NCI-H524 (cell line): ENCODE results near the gene DKK3.

Source experiments
- DNase-seq, 2 experiments: peaks; one replicate each; lab custom pipeline; 2025; lab: John Stamatoyannopoulos, UW

The DKK3 gene

DNA sequence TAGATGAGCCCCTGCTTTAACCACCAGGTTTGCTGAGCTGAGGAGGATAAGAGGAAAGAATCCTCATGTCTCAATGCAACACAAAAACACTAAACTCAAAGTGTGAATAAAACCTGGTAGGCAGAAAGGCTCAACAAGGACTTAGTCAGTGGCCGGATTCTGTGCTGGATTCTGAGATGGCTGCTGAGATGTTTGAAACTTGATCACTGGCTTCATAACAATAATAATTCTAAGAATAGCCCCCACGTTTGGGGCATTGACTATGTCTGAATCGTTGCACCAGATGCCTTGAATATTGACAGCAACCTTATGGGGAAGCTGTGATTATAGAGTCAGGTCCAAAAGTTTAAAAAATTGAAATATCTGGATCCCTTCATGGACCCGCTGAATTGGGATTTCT is 4.6 kb downstream of the DKK3 start:
- no peak for DNase-seq

DNA sequence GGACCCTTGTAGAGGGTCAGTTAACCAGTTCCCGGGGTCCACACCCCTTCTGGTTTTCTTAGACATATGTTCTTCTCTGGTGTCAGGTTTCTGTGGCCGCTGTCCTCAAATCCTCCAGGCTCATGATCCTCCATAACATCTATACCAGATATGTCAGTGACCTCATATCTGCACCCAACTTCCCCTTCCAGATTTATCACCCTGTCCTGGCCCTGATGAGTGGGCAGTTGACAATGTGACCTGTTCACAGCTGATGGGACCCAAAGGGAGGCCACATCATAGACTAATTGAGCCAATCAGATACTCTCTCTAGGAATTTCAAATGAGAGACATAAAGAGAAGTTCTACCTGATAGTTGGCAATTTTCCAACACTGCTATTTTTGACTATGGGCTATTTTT is 5.1 kb downstream of the DKK3 start:
- DNase-seq = peak in 1 of 2 experiments; percentile 10

DNA sequence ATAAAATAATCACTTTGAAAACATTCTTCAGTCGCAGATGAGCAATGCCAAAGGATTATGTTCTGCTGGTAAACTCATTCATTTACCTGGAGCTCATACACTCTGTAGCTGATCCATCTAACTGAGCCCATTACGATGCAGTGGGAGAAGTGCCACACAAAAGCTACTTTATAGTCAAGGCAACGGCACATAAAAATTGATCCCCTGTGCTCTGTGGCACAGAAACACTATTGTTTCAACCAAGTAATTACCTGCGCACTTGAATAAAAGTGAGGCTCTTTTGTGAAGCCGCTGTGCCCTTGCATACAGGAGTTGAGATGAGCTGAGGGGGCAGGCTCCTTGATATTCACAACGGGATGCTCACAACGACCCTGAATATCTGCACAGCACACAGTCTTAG is 7.2 kb downstream of the DKK3 start:
- no peak for DNase-seq

DNA sequence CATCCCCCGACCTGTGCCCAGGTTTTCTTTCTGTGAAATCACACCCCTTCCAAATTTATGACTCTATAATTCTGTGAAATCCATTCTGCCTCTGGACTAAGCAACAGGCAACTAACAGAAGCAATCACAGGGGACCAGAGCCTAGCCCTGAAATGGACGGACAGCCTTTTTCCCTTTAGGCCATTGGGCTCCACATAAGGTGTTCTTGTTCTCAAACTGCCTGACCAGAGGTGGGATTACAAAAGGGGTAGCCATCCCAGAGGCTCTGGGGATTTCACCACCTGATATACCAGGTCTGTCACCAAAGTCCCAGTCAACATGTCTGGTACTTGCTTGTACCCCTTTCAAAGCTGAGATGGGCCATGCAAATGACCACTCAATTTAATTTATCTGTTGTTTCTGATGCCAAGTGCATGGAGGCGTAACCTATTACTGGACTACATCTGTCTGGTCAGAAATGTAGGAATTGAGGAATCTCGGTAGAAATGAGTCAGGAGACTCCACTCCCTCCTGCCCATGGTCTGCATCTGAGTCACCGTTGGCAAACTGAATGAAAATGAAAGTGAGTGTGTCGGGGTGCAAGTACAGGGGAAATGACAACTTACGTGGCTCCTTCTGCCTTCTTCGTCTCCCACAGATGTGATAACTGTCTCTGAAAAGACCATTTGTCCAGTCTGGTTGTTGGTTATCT is 10.2 kb downstream of the DKK3 start:
- DNase-seq = no peak

DNA sequence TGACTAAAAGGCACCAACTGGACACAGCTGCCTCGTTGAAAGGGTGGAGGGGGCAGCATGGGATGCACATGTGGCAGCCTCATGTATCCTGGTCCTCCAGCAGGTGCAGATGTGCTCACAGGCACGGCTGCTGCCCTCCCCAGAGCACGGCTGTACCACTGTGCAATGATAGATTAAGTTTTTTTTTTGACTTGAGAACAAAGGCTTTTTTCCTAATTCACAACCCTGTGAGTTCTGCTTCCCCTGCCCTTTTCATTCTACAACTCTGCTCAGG is 11.4 kb downstream of the DKK3 start:
- DNase-seq = no peak

DNA sequence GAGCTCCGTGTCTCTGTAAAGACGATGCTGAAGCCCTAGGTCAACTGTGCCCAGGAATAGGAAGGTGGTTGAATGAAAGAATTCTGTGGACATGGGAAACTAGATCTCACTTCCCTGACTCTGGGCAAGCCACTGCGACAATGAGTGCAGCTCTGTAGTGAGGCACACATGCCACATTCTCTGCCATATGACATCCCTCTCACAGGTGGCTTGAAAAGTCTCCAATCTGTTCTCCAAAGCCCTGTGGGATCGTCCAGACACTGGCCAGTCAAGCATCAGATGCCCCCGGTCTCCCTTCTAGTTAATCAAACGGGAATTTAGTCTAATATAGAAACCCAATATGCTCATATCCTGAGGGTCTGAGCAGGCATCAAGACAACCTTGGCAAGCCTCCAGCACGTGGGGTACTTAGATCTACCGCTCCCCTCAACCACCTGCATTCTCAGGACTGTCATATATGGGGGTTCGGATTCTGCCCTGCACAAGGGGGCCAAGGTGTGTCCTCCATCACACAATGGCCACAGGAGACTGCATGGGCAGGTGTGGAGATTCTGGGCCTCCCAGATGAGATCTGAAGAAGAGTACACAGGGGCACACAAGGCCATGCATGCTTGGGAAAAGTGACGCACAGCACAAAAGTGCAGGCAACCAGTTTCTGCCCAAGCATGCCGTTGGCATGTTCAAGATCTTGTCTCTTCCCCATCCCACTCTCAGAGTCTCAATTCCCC is 11.9 kb downstream of the DKK3 start:
- DNase-seq = peak; percentile 40 to 73

DNA sequence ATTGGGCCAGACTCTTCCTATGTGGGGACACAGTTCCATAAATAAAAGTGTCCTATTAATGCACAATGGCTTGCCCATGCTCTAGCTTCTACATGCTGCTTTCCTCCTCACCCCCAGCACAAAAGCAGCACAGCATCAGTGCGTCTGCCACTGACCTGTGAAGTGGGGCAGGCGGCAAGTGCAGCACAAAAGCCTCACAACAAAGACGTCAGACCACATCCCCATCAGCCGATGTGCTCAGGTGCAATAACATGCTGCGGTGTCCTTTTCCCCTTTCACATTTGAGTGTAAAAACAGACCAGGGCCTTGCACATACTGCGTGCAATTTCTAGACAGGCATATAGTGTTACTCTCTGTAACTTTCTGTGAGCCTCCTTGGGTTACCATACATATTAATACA is 12.8 kb downstream of the DKK3 start:
- DNase-seq = no peak

DNA sequence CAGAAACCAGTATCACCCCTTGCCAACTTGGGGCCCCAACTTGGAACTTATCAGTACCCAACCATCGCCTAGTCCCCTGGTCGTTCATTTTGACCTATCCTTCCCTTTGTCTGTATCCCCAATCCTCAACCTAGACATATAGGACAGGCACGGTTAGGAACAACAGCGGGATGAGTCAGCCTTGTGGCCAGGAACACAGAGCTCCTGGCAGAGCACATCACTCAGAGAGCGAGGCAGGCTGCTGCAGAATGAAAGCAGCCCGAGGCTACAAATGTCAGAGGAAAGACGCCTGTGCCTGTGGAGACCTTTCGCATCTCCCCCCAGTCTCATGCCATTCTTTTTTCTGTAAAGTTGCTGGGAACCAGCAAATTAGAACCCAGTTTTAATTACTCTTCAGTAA is 14.6 kb downstream of the DKK3 start:
- no peak for DNase-seq

DNA sequence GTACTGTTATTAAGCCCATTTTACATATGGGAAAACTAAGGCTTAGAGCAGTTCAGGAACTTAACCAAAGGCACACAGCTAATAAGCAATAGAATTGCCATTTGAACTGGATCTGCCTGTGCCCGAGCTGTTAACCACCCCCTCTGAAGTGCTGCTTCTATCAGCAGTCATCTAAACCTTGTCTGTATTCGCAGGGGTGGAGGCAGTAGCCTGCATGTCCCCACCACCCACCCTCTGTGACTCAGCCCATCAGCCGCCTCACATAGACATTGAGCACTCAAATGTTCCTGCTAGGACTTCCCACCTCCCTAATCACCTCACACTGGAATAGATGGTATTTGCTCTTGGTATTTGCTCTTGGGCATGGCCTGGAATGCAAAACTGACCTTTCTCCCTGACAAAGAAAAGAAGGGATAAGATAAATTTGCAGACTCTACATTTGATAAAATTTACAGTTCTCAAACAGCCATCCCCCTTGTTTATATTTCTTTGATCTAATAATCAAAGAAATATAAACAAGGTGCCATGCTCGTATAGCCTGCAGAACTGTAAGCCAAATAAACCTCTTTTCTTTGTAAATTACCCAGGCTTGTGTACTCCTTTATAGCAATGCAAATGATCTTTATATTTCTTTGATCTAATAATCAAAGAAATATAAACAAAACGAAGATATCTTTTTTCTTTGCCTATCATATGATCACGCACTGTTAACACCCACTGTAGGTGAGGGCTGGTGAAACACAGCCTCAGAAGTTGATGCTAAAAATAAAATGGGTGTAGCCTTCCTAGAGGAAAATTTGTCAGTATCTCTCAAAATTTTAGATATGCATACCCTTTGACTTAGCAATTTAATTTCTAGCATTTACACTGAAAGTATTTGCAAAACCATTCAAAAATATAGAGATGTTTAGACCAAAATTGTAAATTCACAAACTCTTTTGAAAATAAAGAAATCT is 15.9 kb downstream of the DKK3 start:
- no peak for DNase-seq

DNA sequence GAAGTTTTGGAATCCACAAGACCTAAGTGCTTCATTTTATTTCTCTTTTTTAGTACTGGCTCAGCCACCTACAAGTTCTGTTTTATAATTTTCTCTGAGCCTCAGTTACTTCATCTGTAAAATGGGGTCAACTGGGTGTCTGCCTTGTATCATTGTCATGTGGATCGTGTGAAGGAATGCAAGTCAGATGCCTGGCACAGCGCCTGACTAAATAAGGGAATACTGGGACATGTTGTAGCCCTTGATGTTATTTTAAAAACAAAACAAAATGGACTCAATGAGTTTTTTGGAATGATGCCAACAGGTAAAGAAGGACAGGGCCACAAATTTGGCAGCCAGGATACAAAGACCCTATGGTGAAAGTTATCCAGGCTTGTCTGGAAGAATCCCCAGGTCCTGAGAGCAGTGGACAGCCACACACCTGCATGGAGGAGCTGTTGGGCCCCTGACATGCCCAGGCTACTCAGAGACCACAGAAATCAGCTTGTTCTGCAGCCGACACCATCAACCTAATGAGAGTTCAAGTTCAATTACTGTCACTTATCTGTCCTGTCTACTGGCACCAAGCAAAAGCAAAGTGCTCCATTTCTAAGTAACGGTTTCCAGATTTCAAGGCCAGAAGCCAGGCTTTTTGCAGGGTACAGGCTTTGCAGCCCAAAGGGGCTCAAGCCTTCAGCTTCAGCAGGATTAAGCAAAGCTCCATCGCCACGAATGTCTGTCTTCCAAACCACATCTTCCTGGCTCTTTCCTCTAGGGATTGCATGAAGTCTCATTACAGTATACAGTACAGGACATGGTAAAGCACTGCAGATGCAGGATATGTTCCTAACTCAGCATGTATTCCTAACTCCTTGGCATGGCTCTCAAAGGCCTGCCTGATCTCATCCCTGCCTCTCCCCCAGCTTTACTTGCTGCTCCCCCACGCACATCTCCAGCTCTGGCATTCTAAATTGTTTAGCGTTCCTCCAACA is 18.4 kb downstream of the DKK3 start:
- no peak for DNase-seq

DNA sequence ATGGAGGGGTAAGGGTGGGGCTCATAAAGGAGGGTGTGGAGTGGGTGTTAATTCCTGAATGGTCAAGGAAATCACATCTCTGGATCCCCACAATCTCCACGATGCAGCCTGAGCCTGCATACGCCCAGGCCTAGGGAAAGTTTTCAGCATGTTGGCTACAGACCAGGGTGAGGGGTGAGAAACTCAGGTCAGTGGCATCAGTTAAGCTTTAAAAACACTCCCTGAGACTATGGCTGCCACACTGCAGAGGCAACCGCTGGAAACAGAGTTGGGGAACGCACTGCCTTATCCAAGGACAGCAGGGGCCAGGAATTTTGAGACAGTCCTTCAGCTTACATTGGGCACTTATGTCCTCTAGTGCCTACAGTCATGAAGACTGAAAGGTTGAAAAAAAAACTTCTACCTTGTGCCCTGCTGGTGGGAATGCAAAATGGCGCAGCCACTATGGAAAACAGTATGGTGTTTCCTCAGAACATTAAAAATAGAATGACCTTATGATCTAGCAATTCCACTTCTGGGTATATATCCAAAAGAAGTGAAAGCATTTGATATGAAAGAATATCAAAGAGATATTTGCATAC is 19.7 kb downstream of the DKK3 start:
- DNase-seq = no peak

DNA sequence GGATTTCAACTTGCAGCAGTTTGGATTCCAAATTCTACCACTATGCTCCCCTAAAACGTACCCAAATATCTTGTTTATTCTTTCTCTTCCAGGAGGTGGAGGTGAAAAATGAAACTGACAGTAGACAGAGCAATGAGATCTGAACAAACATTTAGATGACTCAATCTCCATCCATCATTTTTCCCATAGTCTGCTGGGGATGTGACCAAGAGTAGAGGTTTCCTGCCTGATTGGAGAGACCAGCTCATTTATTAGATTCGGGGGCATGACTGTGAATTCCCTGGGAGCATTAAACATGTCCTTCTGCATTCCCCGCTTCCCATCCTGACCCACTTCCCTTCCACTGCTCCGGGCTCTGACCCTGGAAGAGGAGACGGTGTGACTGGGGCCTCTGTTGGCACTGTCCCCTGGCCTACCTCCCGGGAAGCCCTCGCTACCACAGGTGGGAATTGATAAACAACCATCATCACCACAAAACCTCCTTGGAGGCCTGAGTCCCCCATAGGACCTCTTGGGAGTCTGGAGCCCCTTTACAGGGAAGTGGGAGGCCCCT is 20.3 kb downstream of the DKK3 start:
- no peak for DNase-seq

DNA sequence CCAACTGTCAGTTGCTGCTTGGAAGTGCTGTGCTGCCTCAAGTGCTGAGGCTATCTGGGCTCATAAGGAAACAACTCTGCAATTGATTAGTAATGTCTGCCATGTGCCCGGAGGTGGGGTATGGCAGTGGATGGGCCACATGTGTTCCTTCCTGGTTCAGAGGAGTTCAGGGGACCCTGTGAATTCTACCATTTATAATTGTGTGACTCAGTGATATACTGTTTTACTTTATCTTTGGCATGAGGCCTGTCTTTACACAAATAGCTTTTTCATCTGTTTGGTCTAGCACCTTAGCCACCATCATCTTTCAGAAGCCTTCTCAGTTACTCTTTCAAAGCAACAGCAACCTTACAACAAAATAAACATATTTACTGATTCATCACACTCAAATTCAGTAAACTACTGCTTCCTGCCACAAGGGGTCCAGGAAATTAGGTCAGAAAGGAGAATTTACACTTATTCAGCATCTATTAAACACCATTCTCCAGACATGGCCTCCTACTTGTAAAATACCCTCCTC is 20.9 kb downstream of the DKK3 start:
- no peak for DNase-seq

DNA sequence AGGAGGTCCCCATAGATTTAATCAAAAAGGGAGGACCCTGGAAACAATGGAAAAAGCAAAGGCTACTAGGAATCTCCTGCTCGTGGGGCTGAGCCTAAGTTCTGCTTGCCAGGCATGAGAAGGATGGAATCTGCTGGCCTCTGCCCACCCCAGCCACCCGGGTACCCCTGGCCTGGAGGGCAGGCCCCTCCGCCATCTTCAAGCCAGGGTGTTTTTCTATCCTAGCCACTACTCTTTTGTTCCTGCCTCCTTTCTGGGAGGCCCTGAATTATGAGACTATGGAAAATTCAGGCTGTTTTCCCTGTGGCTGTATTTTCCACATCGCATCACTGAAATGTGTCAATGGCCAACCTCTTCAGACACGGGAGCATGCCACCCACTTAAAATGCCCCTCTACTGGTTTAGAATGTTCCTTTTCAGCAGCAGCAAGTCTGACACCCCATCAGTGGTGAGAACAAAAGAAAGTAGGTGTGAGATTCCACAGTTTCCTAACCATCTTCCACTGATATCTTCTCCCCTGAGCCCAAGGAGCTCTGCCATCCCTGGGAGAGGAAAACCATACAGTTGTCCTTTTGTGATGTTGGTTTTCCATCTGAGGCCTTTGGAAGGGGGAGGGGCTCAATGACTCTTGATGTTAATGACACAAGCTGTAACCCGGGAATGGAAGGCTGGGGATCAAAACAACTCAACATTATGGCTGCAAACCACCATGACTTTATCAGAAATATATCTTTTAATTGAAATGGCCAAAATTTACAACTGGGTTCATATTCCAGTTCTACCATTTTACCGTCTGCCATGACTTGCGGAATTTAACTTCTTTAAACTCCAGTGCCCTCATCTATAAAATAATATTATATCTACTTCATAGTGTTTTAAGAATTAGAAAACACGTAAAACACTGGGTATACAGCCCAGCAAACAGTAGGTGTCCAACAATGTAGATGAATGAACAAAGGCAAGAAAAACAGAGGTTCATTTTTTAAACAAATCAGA is 22.2 kb downstream of the DKK3 start:
- no peak for DNase-seq

DNA sequence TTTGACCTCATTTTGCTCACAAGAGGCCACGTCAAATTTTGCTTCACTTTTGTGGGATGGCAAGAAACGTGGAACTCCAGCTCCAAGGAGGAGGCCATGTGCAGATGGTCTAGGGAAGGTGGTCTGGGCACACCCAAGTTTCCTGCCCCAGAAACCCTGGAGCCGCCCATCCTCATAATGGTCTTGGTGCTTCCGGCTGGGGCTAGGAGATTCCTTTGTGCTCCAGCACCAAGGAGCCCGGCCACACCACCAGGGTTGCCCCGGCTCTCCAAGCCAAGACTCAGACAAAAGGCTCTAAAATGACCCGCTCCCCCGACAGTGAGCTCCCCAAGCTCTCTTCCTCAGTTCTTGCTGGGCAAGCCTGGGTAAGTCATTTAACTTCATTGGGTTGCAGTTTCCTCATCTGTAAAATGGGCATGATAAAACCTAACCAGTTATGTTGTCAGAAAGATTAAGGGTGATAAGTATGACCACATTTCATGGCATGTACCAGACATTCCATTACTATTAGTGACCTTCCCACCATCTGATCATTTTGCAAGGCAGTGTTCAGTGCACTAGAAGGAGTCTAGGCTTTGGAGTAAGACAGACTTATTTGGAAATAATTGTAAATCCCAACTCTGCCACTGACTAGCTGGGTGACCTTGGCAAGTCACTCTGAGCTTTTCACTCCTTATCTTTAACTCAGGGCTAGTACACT is 23.3 kb downstream of the DKK3 start:
- no peak for DNase-seq

DNA sequence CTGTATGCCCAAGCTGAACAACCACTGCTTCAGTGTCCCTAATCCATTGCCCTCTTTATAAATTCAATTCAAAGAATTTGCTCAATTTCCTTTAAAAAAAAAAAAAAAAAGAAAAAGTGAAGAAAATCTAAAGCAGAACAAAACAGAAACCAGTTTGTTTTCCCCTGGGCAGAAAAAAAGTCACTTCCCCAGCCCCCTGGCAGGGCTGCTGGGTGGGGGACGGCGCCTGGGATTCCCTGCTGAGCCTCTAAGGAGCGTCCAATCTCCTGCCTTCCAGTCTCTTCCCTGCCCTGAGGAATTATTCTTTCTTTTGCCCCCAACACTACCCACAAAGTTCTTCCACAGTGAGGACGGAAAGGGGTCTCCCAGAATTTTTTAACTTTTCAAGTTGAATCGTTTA is 23.9 kb downstream of the DKK3 start:
- no peak for DNase-seq

DNA sequence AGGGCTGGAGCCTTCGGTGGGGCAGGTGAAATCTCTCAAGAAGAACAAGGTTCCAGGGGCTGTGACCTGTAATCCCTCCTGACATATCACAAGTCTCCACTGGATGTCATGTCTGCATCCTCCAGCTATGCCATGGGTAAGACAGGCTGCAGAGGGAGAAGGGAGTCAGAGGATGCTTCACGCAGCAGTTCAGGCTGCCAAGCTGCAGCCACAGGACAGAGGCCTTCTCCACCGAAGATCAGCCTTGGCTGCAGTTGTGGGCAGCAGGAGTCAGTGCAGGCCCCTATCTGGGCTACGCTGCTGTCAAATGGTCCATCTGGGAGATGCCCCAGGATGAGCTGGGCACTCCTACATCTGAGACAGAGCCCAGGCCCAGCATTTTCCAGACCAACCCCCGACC is 25.0 kb downstream of the DKK3 start:
- DNase-seq = no peak

DNA sequence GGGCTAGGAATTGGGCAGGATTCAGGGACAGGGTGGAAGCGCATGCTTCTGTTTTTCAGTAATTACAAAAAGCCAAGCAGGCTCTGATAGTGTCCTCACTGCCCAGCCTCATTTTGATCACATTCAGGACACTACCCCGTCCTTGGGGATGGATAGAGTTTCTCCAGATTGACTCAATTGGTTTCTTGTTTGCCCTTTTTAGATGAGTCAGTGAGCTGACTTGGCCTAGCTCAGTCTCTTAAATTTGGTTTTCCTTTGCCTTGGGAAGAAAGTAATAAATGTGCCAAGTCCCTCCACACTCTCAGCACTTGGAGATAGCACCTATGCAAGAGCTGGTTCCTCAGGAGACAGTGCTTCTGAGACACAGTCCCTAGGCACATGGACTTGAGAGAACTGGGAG is 25.5 kb downstream of the DKK3 start:
- no peak for DNase-seq

DNA sequence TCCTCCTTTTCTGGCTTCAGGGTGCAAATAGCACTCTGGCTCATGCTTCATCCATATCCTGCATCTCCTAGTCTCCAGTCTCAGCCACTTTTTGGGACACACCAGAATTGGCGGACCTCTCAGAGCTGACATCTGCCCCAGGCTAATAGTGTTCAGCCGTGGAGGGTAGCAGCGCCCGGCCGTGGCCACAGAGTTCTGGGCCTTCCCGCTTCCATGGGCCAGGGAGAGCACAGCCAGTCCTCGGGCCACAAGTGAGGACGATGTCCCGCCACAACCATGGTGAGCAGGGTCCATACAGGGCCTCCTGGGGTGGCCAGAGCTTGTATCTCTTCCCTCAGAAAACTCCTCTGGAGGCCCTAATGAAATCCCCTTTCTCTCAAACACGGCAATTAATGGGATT is 26.0 kb downstream of the DKK3 start:
- no peak for DNase-seq
